Hematopoietic multipotent progenitor cell treated with erythropoietin and hydrocortisone succinate and interleukin-3 and kit ligand, for 8 days (in vitro differentiated cells): ENCODE measurements around the gene COL7A1.
"Not testable (repeated sequence)": the region's sequence is repeated elsewhere in the genome, so short reads cannot be mapped to it uniquely, and the experiment has no call there.

Source experiments
- DNase-seq: peaks from one replicate; pipeline ENCODE4 v3.0.0-alpha.2; 2015

COL7A1 gene

GRCh38 chr3:48535578-48535977 lies 59.6 kb downstream of the COL7A1 start:
- no peak for DNase-seq

GRCh38 chr3:48532977-48533337 lies 62.2 kb downstream of the COL7A1 start:
- no peak for DNase-seq

- DNase-seq, result no peak
These were observed 62.7 kb downstream of the COL7A1 start for GRCh38 chr3:48532271-48532976.

- not testable (repeated sequence) for DNase-seq
These were observed 64.4 kb downstream of the COL7A1 start for GRCh38 chr3:48530701-48531100.

GRCh38 chr3:48528754-48529153 lies 66.4 kb downstream of the COL7A1 start:
- DNase-seq, result no peak

GRCh38 chr3:48528048-48528447 lies 67.1 kb downstream of the COL7A1 start:
- DNase-seq, result no peak

- DNase-seq, result no peak
These were observed 70.2 kb downstream of the COL7A1 start for GRCh38 chr3:48524970-48525369.

GRCh38 chr3:48521635-48522034 lies 73.5 kb downstream of the COL7A1 start:
- DNase-seq, result no peak

- no peak for DNase-seq
These were observed 75.9 kb downstream of the COL7A1 start for GRCh38 chr3:48519277-48519643.

GRCh38 chr3:48518638-48519276 lies 76.4 kb downstream of the COL7A1 start:
- DNase-seq, result no peak

GRCh38 chr3:48518069-48518468 lies 77.1 kb downstream of the COL7A1 start:
- DNase-seq, result no peak

- DNase-seq, result no peak
These were observed 78.6 kb downstream of the COL7A1 start for GRCh38 chr3:48516571-48516970.

GRCh38 chr3:48514431-48515227 lies 80.5 kb downstream of the COL7A1 start:
- no peak for DNase-seq
